ENCODE data around the gene NEB.
"Not testable (repeated sequence)": the region's sequence is repeated elsewhere in the genome, so short reads cannot be mapped to it uniquely, and the experiment has no call there.

Gene NEB

DNA sequence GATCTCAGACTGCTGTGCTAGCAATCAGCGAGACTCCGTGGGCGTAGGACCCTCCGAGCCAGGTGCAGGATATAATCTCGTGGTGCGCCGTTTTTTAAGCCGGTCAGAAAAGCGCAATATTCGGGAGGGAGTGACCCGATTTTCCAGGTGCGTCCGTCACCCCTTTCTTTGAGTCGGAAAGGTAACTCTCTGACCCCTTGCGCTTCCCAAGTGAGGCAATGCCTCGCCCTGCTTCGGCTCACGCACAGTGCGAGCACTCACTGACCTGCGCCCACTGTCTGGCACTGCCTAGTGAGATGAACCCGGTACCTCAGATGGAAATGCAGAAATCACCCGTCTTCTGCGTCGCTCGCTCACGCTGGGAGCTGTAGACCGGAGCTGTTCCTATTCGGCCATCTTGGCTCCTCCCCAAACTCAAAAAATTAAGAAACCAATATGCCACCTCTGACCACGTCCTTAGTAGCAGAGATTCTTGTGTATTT lies 29.8 kb downstream of the NEB start:
- H3K4me3 ChIP-seq (ENCODE audit: insufficient read depth in 1 of 2, low read depth in 1 of 2, low read length in 2 of 2); H3K4ac ChIP-seq (ENCODE audit: low read depth in 1 of 2, low read length in 2 of 2); H3K36me3 ChIP-seq (ENCODE audit: control insufficient read depth in 1 of 2, insufficient read depth in 2 of 2, low read depth in 1 of 2, low read length in 2 of 2); H3K23ac ChIP-seq (ENCODE audit: low read length in 2 of 2); H2BK5ac ChIP-seq (ENCODE audit: low read depth, low read length, poor library complexity, severe bottlenecking); H3K27ac ChIP-seq (ENCODE audit: low read length, poor library complexity, severe bottlenecking); DNase-seq; H3K4me1 ChIP-seq (ENCODE audit: control insufficient read depth, insufficient read depth, low read depth, low read length); H4K8ac ChIP-seq (ENCODE audit: low read length); H2BK12ac ChIP-seq (ENCODE audit: low read length in 2 of 2); H2BK120ac ChIP-seq (ENCODE audit: low read depth, low read length); H2AK5ac ChIP-seq (ENCODE audit: low read length, severe bottlenecking); H3K79me1 ChIP-seq (replicated peaks; ENCODE audit: low read length, poor library complexity, severe bottlenecking); H3K18ac ChIP-seq (ENCODE audit: low read depth in 1 of 2, low read length in 2 of 2); H3K9ac ChIP-seq (ENCODE audit: low read length); H3K14ac ChIP-seq (ENCODE audit: low read length in 2 of 2); H2BK15ac ChIP-seq (ENCODE audit: low read depth, poor library complexity, severe bottlenecking); H3K9me3 ChIP-seq (ENCODE audit: control insufficient read depth, low read length); H3K4me2 ChIP-seq (ENCODE audit: low read length, poor library complexity, severe bottlenecking); H2AFZ ChIP-seq (ENCODE audit: low read depth, low read length); H4K91ac ChIP-seq (ENCODE audit: low read length): not testable (repeated sequence)
- 93% methylated on average over 26 of the region's 29 CpGs for WGBS
- peaks cover 0 to 12% of the 10 kb centered on the region in 2 experiments for H3K27me3 ChIP-seq (ENCODE audit: control insufficient read depth in 1 of 2, insufficient read depth in 1 of 2, low read length in 2 of 2)

DNA sequence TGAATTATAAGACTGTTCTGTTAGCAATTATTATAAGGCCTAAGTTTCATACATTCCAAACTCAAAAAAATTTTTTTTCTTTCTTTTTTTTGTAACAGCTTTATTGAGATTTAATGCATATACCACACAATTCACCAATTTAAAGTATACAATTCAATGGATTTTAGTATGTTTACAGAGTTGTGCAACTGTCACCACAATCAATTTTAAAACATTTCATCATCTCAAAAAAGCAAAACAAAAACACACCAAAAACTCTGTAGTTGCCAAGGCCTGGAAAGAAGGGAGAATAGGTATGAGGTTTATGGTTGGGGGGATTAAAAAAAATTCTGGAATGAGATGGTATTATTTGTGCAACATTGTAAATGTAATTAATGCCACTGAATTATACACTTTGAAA lies 36.1 kb downstream of the NEB start:
- H3K9me3 ChIP-seq (ENCODE audit: control insufficient read depth, low read length); H3K4me2 ChIP-seq (ENCODE audit: low read length, poor library complexity, severe bottlenecking); H3K79me1 ChIP-seq (replicated peaks; ENCODE audit: low read length, poor library complexity, severe bottlenecking); H2AK5ac ChIP-seq (ENCODE audit: low read length, severe bottlenecking); H3K9ac ChIP-seq (ENCODE audit: low read length); H2BK120ac ChIP-seq (ENCODE audit: low read depth, low read length); H3K27ac ChIP-seq (ENCODE audit: low read length, poor library complexity, severe bottlenecking); H3K23ac ChIP-seq (ENCODE audit: low read length in 2 of 2); H3K4me3 ChIP-seq (ENCODE audit: insufficient read depth in 1 of 2, low read depth in 1 of 2, low read length in 2 of 2); H2BK5ac ChIP-seq (ENCODE audit: low read depth, low read length, poor library complexity, severe bottlenecking); H3K14ac ChIP-seq (ENCODE audit: low read length in 2 of 2); H2AFZ ChIP-seq (ENCODE audit: low read depth, low read length); H3K4me1 ChIP-seq (ENCODE audit: control insufficient read depth, insufficient read depth, low read depth, low read length); H3K4ac ChIP-seq (ENCODE audit: low read depth in 1 of 2, low read length in 2 of 2); H4K91ac ChIP-seq (ENCODE audit: low read length); H2BK12ac ChIP-seq (ENCODE audit: low read length in 2 of 2); DNase-seq; H2BK15ac ChIP-seq (ENCODE audit: low read depth, poor library complexity, severe bottlenecking); H4K8ac ChIP-seq (ENCODE audit: low read length); H3K27me3 ChIP-seq (ENCODE audit: control insufficient read depth in 1 of 2, insufficient read depth in 1 of 2, low read length in 2 of 2); H3K18ac ChIP-seq (ENCODE audit: low read depth in 1 of 2, low read length in 2 of 2); H3K36me3 ChIP-seq (ENCODE audit: control insufficient read depth in 1 of 2, insufficient read depth in 2 of 2, low read depth in 1 of 2, low read length in 2 of 2): not testable (repeated sequence)

DNA sequence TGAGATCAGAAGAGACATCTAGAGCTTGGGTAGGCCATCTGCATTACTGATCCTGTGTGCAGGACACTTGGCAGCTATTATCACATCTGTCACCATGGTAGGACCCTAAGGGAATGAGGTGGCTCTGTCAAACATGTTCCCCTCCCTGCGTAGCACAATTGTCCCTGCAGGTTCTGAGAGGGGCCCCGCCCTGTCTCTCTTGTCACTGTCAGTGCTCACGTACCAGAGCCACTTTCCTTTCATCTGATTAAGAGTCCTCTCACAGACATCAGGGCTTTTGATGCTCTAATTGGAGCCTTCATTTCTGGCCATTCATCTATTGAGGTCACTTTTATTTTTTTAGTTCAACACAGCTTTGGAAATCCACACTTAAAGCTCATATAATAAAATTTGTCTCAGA lies 38.5 kb downstream of the NEB start:
- Histone ChIP-seq H3K14ac (ENCODE audit: low read length in 2 of 2) (no peak overlapping the region), H3K9me3 (ENCODE audit: control insufficient read depth, low read length) (no peaks in the 10 kb centered on the region), H3K4me1 (ENCODE audit: control insufficient read depth, insufficient read depth, low read depth, low read length) (no peaks in the 10 kb centered on the region), H3K27ac (ENCODE audit: low read length, poor library complexity, severe bottlenecking) (no peak overlapping the region), H3K23ac (ENCODE audit: low read length in 2 of 2) (no peak overlapping the region), H3K79me1 (replicated peaks; ENCODE audit: low read length, poor library complexity, severe bottlenecking) (no peaks in the 10 kb centered on the region), H2BK12ac (ENCODE audit: low read length in 2 of 2) (no peak overlapping the region), H2BK5ac (ENCODE audit: low read depth, low read length, poor library complexity, severe bottlenecking) (no peak overlapping the region), H2BK120ac (ENCODE audit: low read depth, low read length) (no peak overlapping the region), H3K36me3 (ENCODE audit: control insufficient read depth in 1 of 2, insufficient read depth in 2 of 2, low read depth in 1 of 2, low read length in 2 of 2) (no peaks in the 10 kb centered on the region), H3K4me2 (ENCODE audit: low read length, poor library complexity, severe bottlenecking) (no peak overlapping the region), H3K27me3 (ENCODE audit: control insufficient read depth in 1 of 2, insufficient read depth in 1 of 2, low read length in 2 of 2) (no peaks in the 10 kb centered on the region), H3K4ac (ENCODE audit: low read depth in 1 of 2, low read length in 2 of 2) (no peak overlapping the region), H2BK15ac (ENCODE audit: low read depth, poor library complexity, severe bottlenecking) (no peak overlapping the region), H4K91ac (ENCODE audit: low read length) (no peak overlapping the region), H2AFZ (ENCODE audit: low read depth, low read length) (no peak overlapping the region), H2AK5ac (ENCODE audit: low read length, severe bottlenecking) (no peak overlapping the region), H3K9ac (ENCODE audit: low read length) (no peak overlapping the region), H3K4me3 (ENCODE audit: insufficient read depth in 1 of 2, low read depth in 1 of 2, low read length in 2 of 2) (no peak overlapping the region), H4K8ac (ENCODE audit: low read length) (no peak overlapping the region), H3K18ac (ENCODE audit: low read depth in 1 of 2, low read length in 2 of 2) (no peak overlapping the region)
- WGBS = 82% methylated on average over 3 of the region's 3 CpGs
- DNase-seq = no peak

DNA sequence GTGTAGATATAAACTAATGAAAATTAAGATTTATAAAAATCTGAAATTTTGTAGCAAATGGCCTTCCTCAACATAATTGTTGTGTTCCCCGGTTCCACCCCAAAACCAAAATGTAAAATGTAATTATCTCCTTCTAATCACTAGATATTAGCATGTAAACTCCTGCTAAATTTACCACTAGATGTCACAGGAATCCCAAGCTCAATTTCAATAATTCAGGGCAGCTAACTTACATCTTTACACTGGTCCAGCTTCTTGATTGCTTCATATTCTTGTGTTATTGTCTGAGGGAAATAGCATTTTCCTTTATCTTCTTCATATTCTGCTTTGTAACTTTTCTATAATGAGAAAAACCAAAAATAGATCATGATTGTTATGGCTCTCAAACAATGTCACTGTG lies 42.6 kb downstream of the NEB start:
- no peak overlapping the region for H2AFZ ChIP-seq (ENCODE audit: low read depth, low read length)
- no peak overlapping the region for H3K9ac ChIP-seq (ENCODE audit: low read length)
- no peak overlapping the region for H3K4me2 ChIP-seq (ENCODE audit: low read length, poor library complexity, severe bottlenecking)
- no peak overlapping the region for H3K4ac ChIP-seq (ENCODE audit: low read depth in 1 of 2, low read length in 2 of 2)
- no peak overlapping the region for H3K4me3 ChIP-seq (ENCODE audit: insufficient read depth in 1 of 2, low read depth in 1 of 2, low read length in 2 of 2)
- H2BK120ac ChIP-seq (ENCODE audit: low read depth, low read length) = no peak overlapping the region
- H3K9me3 ChIP-seq (ENCODE audit: control insufficient read depth, low read length) = no peaks in the 10 kb centered on the region
- no peak overlapping the region for H4K8ac ChIP-seq (ENCODE audit: low read length)
- H2AK5ac ChIP-seq (ENCODE audit: low read length, severe bottlenecking) = no peak overlapping the region
- H4K91ac ChIP-seq (ENCODE audit: low read length) = no peak overlapping the region
- WGBS = 78% methylated on average over 1 of the region's 1 CpG
- H3K4me1 ChIP-seq (ENCODE audit: control insufficient read depth, insufficient read depth, low read depth, low read length) = no peaks in the 10 kb centered on the region
- H3K36me3 ChIP-seq (ENCODE audit: control insufficient read depth in 1 of 2, insufficient read depth in 2 of 2, low read depth in 1 of 2, low read length in 2 of 2) = no peaks in the 10 kb centered on the region
- H3K23ac ChIP-seq (ENCODE audit: low read length in 2 of 2) = no peak overlapping the region
- no peaks in the 10 kb centered on the region for H3K27me3 ChIP-seq (ENCODE audit: control insufficient read depth in 1 of 2, insufficient read depth in 1 of 2, low read length in 2 of 2)
- no peaks in the 10 kb centered on the region for H3K79me1 ChIP-seq (replicated peaks; ENCODE audit: low read length, poor library complexity, severe bottlenecking)
- H3K18ac ChIP-seq (ENCODE audit: low read depth in 1 of 2, low read length in 2 of 2) = no peak overlapping the region
- no peak overlapping the region for H3K27ac ChIP-seq (ENCODE audit: low read length, poor library complexity, severe bottlenecking)
- DNase-seq = no peak
- no peak overlapping the region for H2BK5ac ChIP-seq (ENCODE audit: low read depth, low read length, poor library complexity, severe bottlenecking)
- no peak overlapping the region for H2BK12ac ChIP-seq (ENCODE audit: low read length in 2 of 2)
- H2BK15ac ChIP-seq (ENCODE audit: low read depth, poor library complexity, severe bottlenecking) = no peak overlapping the region
- H3K14ac ChIP-seq (ENCODE audit: low read length in 2 of 2) = no peak overlapping the region

Measured in mesenchymal stem cell (in vitro differentiated cells and primary cell).